ENCODE measurements around the gene ZDHHC4.

DNA sequence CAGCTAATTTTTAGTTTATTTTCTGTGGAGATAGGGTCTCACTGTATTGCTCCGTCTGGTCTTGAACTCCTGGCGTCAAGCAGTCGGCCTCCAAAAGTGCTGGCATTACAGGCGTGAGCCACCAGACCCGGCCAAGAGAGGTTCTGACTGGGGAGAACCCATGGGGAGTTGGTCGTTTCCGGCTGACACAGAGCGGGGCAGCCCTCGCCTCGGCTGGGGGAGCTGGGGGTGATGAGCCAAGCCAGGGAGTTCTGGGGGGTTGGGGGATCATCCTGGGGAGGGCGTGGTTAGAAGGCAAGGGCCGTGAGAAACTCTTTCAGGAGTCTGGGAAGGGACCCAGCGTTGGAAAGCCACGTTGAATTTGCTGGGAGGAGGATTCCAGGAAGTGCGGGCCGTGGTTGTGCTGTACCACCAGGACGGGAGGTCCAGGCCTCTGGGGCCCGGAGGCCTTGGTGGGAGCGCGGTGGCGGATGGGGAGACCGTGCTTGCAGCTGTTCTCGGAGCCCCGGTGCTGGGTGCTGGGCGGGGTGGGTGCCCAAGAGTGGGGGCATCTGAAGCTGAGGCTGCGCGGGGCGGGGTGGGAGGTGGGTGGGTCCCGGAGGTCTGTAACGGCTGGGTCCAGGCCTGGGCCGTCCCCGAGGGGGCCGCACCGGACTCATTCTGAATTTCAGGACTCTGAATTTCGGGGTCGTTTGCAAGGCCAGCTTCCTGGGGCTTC, 29.8 kb downstream of the ZDHHC4 start:
- TF ChIP-seq, protein P1, sequence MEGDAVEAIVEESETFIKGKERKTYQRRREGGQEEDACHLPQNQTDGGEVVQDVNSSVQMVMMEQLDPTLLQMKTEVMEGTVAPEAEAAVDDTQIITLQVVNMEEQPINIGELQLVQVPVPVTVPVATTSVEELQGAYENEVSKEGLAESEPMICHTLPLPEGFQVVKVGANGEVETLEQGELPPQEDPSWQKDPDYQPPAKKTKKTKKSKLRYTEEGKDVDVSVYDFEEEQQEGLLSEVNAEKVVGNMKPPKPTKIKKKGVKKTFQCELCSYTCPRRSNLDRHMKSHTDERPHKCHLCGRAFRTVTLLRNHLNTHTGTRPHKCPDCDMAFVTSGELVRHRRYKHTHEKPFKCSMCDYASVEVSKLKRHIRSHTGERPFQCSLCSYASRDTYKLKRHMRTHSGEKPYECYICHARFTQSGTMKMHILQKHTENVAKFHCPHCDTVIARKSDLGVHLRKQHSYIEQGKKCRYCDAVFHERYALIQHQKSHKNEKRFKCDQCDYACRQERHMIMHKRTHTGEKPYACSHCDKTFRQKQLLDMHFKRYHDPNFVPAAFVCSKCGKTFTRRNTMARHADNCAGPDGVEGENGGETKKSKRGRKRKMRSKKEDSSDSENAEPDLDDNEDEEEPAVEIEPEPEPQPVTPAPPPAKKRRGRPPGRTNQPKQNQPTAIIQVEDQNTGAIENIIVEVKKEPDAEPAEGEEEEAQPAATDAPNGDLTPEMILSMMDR (IDR thresholded peaks at IDR 0.05): no peak
- no peak for TF ChIP-seq EP300 (IDR thresholded peaks at IDR 0.05)
